Spinal cord (tissue), 10 donors: ENCODE data around the gene FBXL7. TPM values are rescaled to one million over a fixed set of nuclear protein-coding genes. Genes with fewer than 3 reads are reported as not detected.
A peak's percentile ranks its signal among the peaks of the same experiment; 100 is the strongest.

ENCODE experiments used
- DNase-seq, 6 donors: peaks; one replicate each; pipeline versions ENCODE4 v3.0.0 to v3.0.0-alpha.2; 2013 to 2015; ENCODE audit warnings: low spot score in 6 of 6, low read depth in 4 of 6
- H3K27ac ChIP-seq: one replicate; pipeline ENCODE4 v1.5.1; 2013; ENCODE audit warnings: low read depth, low read length, control low read depth
- H3K27me3 ChIP-seq: one replicate; pipeline ENCODE4 v1.6.1; 2013; ENCODE audit warnings: low read length; ENCODE audit not compliant: control insufficient read depth, insufficient read depth
- H3K36me3 ChIP-seq: one replicate; pipeline ENCODE4 v1.6.1; 2013; ENCODE audit warnings: low read length; ENCODE audit not compliant: control insufficient read depth, insufficient read depth
- H3K4me1 ChIP-seq: one replicate; pipeline ENCODE4 v1.6.1; 2013; ENCODE audit warnings: low read length; ENCODE audit not compliant: control insufficient read depth, insufficient read depth
- H3K4me3 ChIP-seq: one replicate; pipeline ENCODE4 v1.5.1; 2013; ENCODE audit warnings: low read depth, low read length, control low read depth
- H3K9me3 ChIP-seq: one replicate; pipeline ENCODE4 v1.6.1; 2013; ENCODE audit warnings: low read length; ENCODE audit not compliant: control insufficient read depth, insufficient read depth
- WGBS: methylation state at CpG from one replicate; pipeline ENCODE4 v1.1.5; 2013; ENCODE audit warnings: missing lambda C conversion rate; ENCODE audit not compliant: insufficient coverage; 5-methylcytosine and 5-hydroxymethylcytosine counted together
- polyA plus RNA-seq, 2 donors: library from polyadenylated mRNA; unstranded; fragments of 120-200 nt; gene quantifications; one replicate each; pipeline ENCODE4 v1.2.1, GENCODE V29; 2013; ENCODE audit not compliant: insufficient read length in 2 of 2
- total RNA-seq, 2 donors: library from RNA; depleted of rRNA in 1 of 2; stranded (reverse); fragments of 120-200 nt in 1 of 2; fragments of >200 nt in 1 of 2; gene quantifications; one replicate each; pipeline versions ENCODE4 v1.2.3 to v1.2.4, GENCODE V29; 2013 to 2014
- donor health status: healthy.

The FBXL7 gene
- total and polyA plus RNA-seq, 4 donors: 6.9 to 29.8 (median 24.8) TPM

DNA sequence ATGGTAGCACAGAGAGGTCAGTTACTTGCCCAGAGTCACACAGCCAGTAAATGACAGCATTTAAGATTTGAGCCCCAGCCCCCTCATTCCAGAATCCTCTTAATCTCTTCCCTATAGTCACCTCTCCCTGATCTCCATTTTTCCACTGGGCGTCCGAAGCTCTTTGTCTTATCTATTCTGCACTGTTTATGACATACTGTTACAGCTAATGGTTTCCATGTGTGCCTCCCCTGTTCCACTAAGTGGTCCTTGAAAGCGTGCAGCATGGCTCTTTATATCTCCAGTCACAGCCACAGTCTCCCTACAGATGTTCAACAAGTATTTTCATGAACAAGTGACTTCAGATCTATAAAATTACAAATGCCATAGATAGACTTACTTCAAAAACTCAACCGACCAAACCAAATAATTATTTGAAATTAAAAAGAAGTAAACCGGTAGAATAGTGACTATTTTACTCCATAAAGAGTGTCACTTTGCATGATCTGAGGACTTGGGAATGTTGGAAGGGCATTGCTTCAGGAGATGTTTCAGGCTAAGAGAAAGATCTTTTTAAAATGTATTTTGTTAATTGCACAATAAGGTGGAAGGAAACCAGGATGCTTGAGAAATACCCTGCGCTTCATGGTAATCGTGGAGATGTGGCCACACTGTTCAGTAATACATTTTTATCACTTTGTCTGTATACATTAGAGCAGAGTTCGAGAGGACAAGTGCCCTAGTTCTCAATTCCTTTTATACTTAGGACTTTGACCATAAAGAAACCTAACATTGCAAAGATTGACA lies 237.2 kb downstream of the FBXL7 start:
- WGBS: 80% methylated on average over 4 of the region's 8 CpGs
- H3K27ac ChIP-seq: no peak overlapping the region
- no peaks in the 10 kb centered on the region for H3K4me1 ChIP-seq
- H3K36me3 ChIP-seq: no peaks in the 10 kb centered on the region
- H3K9me3 ChIP-seq: no peaks in the 10 kb centered on the region
- DNase-seq: no peak
- H3K27me3 ChIP-seq: no peaks in the 10 kb centered on the region
- H3K4me3 ChIP-seq: no peak overlapping the region

DNA sequence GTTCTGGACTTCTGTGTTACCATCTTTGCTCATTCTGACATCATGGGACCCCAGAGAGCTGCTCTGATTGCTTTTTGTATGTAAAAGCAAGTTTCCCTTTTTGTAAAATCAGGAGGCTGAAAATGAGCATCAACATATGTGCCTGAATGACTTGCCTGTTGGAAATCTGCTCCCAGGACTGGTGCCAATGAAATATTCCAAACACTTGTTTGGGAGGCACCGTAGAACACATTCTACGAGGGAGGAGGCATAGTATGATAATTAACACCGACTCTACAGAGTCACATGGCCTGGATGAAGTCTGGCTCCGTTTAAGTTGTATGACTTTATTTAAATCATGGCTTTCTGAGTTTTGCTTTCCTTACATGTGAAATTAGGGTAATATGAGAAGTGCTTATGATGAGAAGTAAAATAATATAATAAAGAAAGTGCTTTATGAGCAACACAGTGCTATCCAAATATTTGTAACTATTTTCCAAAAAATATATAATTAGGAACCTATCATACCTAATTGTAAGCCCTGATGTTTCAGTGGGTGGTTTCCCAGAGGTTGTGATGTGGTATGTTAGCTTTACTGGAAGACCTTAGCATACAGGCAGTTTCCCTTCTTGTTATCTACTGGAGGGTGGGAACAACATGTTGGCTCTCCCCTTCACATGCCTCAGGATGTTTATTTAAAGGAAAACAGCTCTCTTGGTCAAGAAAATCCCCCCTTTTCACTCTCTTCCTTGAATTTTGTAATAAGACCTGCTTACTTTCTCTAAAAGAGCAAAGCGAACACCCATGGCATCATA lies 238.1 kb downstream of the FBXL7 start:
- H3K4me1 ChIP-seq: no peaks in the 10 kb centered on the region
- no peak overlapping the region for H3K27ac ChIP-seq
- peak in 2 of 6 donors; percentile 68 to 95 for DNase-seq
- H3K27me3 ChIP-seq: no peaks in the 10 kb centered on the region
- WGBS: 74% methylated on average over 3 of the region's 5 CpGs
- H3K36me3 ChIP-seq: no peaks in the 10 kb centered on the region
- H3K9me3 ChIP-seq: peaks cover 1% of the 10 kb centered on the region
- H3K4me3 ChIP-seq: no peak overlapping the region

DNA sequence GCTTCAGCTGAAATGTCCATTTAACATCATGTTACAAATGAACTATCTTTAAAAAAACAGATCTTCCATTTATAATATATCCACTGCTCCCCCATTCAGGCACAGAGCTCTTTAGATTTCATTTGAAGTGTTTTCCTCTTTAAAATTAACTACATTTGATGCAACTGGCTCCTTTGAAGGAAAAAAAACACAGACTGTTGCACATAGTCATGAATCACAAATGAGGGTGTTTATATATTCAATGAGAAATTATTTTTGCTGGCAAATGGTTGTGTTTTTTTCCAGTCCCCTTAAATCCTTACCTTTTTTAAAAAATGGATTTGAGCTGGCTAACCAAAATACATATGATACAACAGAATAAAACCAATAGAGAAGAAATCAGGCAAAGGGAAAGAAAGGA lies 240.4 kb downstream of the FBXL7 start:
- Histone ChIP-seq H3K27me3 (no peaks in the 10 kb centered on the region), H3K27ac (no peak overlapping the region), H3K4me1 (no peaks in the 10 kb centered on the region), H3K9me3 (peaks cover 7% of the 10 kb centered on the region), H3K36me3 (no peaks in the 10 kb centered on the region), H3K4me3 (no peak overlapping the region)
- DNase-seq: no peak

DNA sequence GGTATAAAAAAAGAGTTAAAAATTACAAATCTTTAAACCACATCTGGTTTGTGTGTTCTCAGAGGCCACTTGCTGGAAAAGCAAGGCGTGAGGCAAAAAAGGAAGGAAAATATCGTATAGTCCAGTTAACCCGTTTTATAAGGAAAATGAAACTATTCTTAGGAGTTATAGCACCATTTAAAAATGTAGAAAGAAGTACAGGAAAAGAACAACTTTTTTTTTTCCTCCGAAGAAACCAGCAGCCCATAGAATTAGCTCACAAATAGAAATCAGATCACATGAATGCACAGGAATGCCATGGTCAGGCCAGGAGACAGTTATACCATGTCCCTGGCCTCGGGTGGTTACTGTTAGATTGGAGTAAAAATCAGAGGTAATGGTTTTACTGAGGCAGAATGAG lies 241.6 kb downstream of the FBXL7 start:
- Histone ChIP-seq H3K4me3 (no peak overlapping the region), H3K9me3 (peaks cover 7% of the 10 kb centered on the region), H3K4me1 (no peaks in the 10 kb centered on the region), H3K27ac (peak overlapping the region; percentile 16), H3K27me3 (no peaks in the 10 kb centered on the region), H3K36me3 (no peaks in the 10 kb centered on the region)
- no peak for DNase-seq
- WGBS: 38% methylated on average over 1 of the region's 5 CpGs

DNA sequence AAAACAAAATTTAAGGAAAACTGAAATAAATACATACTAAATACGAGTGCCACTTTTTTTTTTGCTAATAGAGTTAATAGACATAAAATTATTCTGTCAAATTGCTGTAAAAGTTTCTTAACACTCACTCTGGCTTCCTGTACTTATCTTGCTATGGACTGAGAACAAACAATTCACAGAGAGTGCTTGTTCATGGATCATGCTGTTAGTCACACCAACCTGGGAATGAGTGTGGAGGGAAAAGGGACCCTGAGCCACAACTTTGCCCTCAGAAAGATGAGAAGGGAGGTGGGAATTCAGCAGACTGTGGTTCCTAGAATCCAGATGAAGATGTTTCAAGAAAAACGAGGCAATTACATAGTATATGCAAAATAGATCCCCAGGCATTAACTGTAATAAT lies 246.9 kb downstream of the FBXL7 start:
- H3K9me3 ChIP-seq: peaks cover 7% of the 10 kb centered on the region
- H3K27ac ChIP-seq: no peak overlapping the region
- no peak for DNase-seq
- H3K36me3 ChIP-seq: no peaks in the 10 kb centered on the region
- no peak overlapping the region for H3K4me3 ChIP-seq
- H3K4me1 ChIP-seq: no peaks in the 10 kb centered on the region
- H3K27me3 ChIP-seq: no peaks in the 10 kb centered on the region
- WGBS: no CpG with 5 or more reads among the region's 2 CpGs

DNA sequence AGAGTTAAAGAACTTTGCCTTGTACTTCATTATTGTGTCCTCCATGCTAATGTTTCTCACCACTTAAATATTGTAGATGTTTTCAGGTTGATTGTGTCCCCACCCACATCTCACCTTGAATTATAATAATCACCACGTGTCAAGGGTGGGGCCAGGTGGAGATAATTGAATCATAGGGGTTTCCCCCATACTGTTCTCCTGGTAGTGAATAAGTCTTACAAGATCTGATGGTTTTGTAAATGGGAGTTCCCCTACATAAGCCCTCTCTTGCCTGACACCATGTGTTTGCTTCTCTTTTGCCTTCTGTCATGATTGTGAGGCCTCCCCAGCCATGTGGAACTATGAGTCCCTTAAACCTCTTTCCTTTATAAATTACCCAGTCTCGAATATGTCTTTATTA lies 248.3 kb downstream of the FBXL7 start:
- WGBS: no CpG with 5 or more reads among the region's 2 CpGs
- no peaks in the 10 kb centered on the region for H3K27me3 ChIP-seq
- no peak overlapping the region for H3K27ac ChIP-seq
- DNase-seq: no peak
- no peaks in the 10 kb centered on the region for H3K4me1 ChIP-seq
- H3K36me3 ChIP-seq: no peaks in the 10 kb centered on the region
- no peak overlapping the region for H3K4me3 ChIP-seq
- peaks cover 4% of the 10 kb centered on the region for H3K9me3 ChIP-seq

DNA sequence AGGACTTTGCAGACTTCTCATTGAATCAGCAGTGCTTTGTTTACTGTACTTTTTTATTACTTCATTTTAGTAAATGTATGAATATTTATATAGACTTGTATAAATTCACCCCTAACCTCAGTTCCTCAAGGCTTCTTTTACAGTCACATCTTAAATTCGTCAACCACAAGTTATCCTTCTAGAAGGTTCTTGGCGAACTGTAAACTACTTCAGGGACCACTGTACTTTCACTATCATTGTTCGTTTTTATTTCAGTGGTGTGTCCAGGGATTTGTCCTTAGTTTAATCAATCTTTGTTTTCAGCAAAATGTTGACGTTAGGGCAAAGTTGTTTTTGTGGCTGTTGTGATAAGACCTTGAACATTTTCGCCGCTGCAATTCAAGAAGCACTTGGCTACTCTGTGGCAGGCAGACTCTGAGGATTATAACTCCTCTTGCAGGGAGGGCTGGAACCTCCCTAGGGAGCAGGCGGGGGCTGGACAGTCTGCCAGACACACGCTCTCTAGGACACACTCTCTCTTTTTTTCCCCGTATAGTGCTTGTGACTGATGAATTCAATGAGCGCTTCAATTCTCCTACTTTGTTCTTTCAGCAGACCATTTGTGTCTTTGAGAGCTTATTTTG lies 252.8 kb downstream of the FBXL7 start:
- 56% methylated on average over 5 of the region's 10 CpGs for WGBS
- peak overlapping the region; percentile 21 for H3K4me3 ChIP-seq
- no peaks in the 10 kb centered on the region for H3K27me3 ChIP-seq
- DNase-seq: peak in 1 of 6 donors; percentile 56
- H3K36me3 ChIP-seq: no peaks in the 10 kb centered on the region
- peak overlapping the region; percentile 10 for H3K27ac ChIP-seq
- H3K9me3 ChIP-seq: peaks cover 5% of the 10 kb centered on the region
- H3K4me1 ChIP-seq: no peaks in the 10 kb centered on the region

DNA sequence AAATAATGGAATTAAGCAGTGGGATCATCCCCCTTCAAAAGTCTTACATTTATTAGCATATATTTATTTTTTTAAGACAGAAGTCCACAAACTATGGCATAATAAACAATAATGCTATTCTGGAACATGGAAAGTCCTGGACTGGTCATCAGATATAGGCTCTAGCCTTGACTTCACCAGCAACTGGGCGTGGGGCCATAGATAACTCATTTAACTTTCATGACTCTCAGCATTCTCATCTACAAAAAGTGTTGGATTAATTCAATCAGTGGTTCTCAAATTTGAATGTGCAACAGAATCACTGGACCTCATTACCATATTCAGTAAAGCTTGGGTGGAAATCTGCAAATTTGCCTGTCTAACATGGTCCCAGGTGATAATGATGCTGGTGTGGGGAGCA lies 253.8 kb downstream of the FBXL7 start:
- no peaks in the 10 kb centered on the region for H3K27me3 ChIP-seq
- no peak for DNase-seq
- H3K4me3 ChIP-seq: no peak overlapping the region
- H3K27ac ChIP-seq: no peak overlapping the region
- H3K9me3 ChIP-seq: peaks cover 5% of the 10 kb centered on the region
- WGBS: no CpG with 5 or more reads among the region's 1 CpG
- no peaks in the 10 kb centered on the region for H3K4me1 ChIP-seq
- no peaks in the 10 kb centered on the region for H3K36me3 ChIP-seq

DNA sequence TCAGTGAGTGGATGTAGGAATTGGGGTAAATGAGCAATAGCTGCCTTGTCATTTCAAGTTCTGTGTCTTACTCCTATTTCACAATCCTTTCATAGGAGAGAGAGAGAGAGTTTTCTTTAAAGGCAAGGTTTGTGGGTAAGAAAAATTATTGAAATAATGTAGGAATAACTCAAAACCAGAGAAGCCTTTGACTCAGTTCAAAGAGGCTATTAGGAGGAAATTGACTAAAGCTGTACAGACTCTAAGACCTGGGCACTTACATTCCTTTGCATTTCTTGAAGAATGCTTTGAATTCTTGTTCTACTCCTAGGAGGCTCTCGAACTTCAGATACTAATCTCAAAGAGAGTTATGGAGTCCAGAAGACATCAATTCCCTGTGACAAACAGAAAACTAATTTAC lies 257.1 kb downstream of the FBXL7 start:
- 83% methylated on average over 1 of the region's 1 CpG for WGBS
- Histone ChIP-seq H3K4me3 (no peak overlapping the region), H3K27me3 (no peaks in the 10 kb centered on the region), H3K27ac (no peak overlapping the region), H3K4me1 (no peaks in the 10 kb centered on the region), H3K36me3 (no peaks in the 10 kb centered on the region), H3K9me3 (peaks cover 5% of the 10 kb centered on the region)
- DNase-seq: no peak
